Measurements from ENCODE around the gene YEATS4. TPM values are rescaled to one million over a fixed set of nuclear protein-coding genes. Genes with fewer than 3 reads are reported as not detected.

Gene YEATS4
- total RNA-seq, 1 experiment from 2014 or later: 37.8 TPM

DNA sequence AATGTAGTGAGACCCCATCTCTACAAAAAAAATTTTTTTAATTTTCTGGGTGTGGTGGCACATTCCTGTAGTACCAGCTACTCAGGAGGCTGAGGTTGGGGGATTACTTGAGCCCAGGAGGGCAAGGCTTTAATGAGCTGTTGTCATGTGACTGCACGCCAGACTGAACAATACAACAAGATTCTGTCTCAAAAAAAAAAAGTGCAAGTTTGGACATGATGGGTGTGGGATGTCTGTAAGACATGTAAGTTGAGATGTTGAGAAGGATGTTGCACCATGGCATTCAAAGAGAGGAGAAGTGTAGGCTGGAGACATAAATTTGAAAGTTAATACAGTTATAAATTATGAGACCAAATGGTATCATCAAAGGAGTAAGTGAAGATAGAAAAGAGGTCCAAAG lies 23.5 kb downstream of the YEATS4 start:
- in situ Hi-C loops (cut with HindIII; ENCODE audit: low sequenced_read_pairs): no loop called here

GRCh38 chr12:69385038-69385437 lies 25.5 kb downstream of the YEATS4 start:
- DNase-seq (ENCODE audit: low spot score): no peak
- in situ Hi-C loops (cut with HindIII; ENCODE audit: low sequenced_read_pairs): no loop called here

More for the DNA sequence above, 23.5 kb downstream of the YEATS4 start:
- DNase-seq (ENCODE audit: low spot score): no peak

DNA sequence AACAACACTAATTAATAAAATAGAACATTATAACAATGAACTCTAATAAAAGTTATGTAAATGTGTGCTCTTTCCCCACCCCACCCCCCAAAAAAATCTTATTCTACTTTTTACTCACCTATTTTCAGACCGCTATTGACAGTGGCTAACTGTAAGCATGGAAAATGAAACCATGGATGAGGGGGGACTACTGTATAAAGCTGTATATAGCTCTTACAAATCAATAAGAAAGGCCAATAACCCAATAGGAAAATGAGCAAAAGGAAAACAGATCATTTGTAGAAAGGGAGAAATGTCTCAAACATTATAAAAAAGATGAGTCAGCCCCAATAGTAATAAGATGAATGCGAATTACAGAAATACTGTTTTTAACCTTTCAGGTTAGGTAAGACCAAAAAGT lies 27.4 kb downstream of the YEATS4 start:
- in situ Hi-C loops (cut with HindIII; ENCODE audit: low sequenced_read_pairs): no loop called here
- no peak for DNase-seq (ENCODE audit: low spot score)

- peak; percentile 55 for DNase-seq (ENCODE audit: low spot score)
- in situ Hi-C loops (cut with HindIII; ENCODE audit: low sequenced_read_pairs): no loop called here
Observed at GRCh38 chr12:69388371-69388770, 28.8 kb downstream of the YEATS4 start.

GRCh38 chr12:69389831-69390230 lies 30.3 kb downstream of the YEATS4 start:
- DNase-seq (ENCODE audit: low spot score): no peak
- in situ Hi-C loops (cut with HindIII; ENCODE audit: low sequenced_read_pairs): no loop called here

DNA sequence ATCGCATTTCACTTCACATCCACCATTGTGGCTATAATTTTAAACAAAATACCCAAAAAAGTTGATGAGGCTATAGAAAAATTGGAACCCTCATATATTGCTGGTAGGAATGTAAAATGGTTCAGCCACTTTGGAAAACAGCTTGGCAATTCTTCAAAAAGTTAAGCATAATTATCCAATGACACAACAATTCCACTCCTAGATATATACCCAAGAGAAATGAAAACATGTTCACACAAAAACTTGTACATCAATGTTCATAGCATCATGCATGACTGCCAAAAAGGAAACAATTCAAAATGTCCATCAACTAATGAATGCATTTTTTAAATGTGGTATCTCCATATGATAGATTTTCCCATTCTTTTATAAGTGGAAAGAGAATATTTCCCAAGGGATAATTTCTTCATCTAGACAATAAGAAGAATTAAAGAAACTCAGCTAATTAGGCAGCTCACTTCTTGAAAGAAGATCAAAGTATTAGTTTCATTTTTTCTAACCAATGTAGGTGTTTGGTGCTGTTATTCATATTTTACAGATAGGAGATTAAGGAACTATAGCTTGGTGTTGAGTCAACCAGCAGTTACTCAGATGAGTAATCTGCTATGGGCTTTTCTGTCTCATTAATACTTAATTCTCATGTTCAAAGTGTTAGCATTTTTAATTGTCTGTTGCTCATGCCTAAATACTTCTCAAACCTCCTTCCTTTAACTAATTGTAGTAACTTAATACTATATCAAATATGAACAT lies 32.8 kb downstream of the YEATS4 start:
- in situ Hi-C loops (cut with HindIII; ENCODE audit: low sequenced_read_pairs): no loop called here
- DNase-seq (ENCODE audit: low spot score): no peak

DNA sequence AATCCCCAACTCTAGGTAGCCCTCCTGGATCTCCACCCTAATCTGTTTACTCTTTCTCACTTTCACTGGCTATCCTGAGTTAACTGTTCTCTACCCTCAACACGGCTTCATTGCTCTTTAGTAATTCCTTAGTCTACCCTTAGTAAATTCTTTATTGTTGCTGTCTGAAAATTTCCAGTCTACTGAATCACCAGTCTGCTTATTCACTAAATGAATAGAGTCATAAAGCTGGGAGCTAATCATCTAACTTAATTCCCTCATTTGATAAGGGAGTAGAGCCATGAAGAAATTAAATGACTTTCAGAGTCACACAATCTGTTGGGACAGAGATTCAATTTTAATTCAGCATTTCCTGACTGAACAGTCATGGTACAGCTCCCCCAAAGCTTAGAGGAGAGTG lies 36.5 kb downstream of the YEATS4 start:
- DNase-seq (ENCODE audit: low spot score): no peak
- in situ Hi-C loops (cut with HindIII; ENCODE audit: low sequenced_read_pairs): no loop called here

GRCh38 chr12:69396963-69397362 lies 37.4 kb downstream of the YEATS4 start:
- no peak for DNase-seq (ENCODE audit: low spot score)
- in situ Hi-C loops (cut with HindIII; ENCODE audit: low sequenced_read_pairs): no loop called here

GRCh38 chr12:69397978-69398377 lies 38.4 kb downstream of the YEATS4 start:
- in situ Hi-C loops (cut with HindIII; ENCODE audit: low sequenced_read_pairs): no loop called here
- DNase-seq (ENCODE audit: low spot score): no peak

- DNase-seq (ENCODE audit: low spot score): no peak
- in situ Hi-C loops (cut with HindIII; ENCODE audit: low sequenced_read_pairs): no loop called here
Observed at GRCh38 chr12:69401940-69402339, 42.4 kb downstream of the YEATS4 start.

DNA sequence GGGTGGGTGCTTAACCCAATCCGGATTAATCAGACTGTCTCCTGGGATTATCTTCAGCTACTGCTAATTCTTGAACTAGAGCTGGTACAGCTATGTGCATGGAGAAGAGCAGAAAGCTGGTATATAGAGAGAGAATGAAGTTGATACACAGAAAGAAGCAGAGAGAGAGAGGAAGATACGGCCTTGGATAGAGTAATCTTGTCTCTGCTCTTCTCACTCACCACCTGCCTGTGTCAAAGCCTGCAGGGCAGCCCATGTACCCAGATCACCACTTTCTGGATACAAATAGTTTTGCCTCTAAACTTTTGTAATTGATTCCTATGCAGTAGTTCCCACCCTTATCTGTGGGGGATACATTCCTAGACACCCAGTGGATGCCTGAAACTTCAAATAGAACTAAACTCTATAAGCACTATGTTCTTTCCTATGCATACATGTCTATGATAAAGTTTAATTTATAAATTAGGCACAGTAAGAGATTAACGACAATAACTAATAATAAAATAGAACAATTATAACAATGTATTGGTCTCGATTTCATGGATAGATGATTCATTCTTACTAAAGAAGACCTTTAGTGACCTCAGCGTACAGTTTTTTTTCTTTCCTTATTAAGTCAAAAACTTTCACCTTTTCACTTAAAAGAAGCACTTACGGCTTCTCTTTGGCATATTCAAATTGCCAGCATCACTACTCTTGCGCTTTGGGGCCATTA lies 45.5 kb downstream of the YEATS4 start:
- no peak for DNase-seq (ENCODE audit: low spot score)
- in situ Hi-C loops (cut with HindIII; ENCODE audit: low sequenced_read_pairs): no loop called here

- in situ Hi-C loops (cut with HindIII; ENCODE audit: low sequenced_read_pairs): no loop called here
- DNase-seq (ENCODE audit: low spot score): no peak
Observed at GRCh38 chr12:69405566-69405865, 46.0 kb downstream of the YEATS4 start.

DNA sequence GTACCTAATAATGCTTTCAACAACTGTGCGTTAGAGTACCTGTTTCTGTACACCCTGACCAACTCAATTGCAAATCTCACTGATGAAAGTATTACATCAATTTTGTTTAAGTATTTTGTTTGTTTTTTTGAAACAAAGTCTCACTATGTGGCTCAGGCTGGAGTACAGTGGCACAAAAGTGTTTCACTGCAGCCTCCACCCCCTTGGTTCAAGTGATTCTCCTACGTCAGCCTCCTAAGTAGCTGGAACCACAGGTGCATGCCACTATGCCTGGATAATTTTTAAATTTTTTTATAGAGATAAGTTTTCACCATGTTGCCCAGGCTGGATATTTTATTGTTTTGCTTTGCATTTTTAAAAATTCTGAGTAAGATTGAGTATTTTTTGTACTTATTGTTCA lies 46.7 kb downstream of the YEATS4 start:
- in situ Hi-C loops (cut with HindIII; ENCODE audit: low sequenced_read_pairs): no loop called here

DNA sequence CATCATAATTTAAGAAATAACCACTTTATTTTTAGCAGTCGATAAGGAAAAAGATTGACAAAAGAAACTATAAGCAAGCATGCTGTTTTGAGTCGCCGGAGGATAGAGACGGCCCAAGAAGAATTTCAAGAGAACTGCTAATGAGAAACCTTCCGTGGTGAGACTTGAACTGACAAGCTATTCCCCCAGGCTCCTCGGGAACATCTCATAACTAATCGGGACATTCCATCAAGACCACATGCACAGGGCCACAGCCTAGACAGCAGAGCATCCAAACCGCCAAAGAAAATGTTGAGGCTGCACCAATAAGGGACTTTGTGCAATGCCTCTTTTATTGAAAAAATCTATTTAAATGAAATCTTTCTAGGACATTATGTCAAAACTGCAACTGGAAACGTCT lies 51.0 kb downstream of the YEATS4 start:
- DNase-seq (ENCODE audit: low spot score): no peak
- in situ Hi-C loops (cut with HindIII; ENCODE audit: low sequenced_read_pairs): no loop called here

More for the DNA sequence above, 46.7 kb downstream of the YEATS4 start:
- DNase-seq (ENCODE audit: low spot score): no peak

GRCh38 chr12:69412655-69413054 lies 53.1 kb downstream of the YEATS4 start:
- in situ Hi-C loops (cut with HindIII; ENCODE audit: low sequenced_read_pairs): no loop called here
- no peak for DNase-seq (ENCODE audit: low spot score)

GRCh38 chr12:69415471-69416275 lies 56.1 kb downstream of the YEATS4 start:
- in situ Hi-C loops (cut with HindIII; ENCODE audit: low sequenced_read_pairs): no loop called here
- DNase-seq (ENCODE audit: low spot score): peak; percentile 73

GRCh38 chr12:69417231-69417630 lies 57.7 kb downstream of the YEATS4 start:
- in situ Hi-C loops (cut with HindIII; ENCODE audit: low sequenced_read_pairs): no loop called here

DNA sequence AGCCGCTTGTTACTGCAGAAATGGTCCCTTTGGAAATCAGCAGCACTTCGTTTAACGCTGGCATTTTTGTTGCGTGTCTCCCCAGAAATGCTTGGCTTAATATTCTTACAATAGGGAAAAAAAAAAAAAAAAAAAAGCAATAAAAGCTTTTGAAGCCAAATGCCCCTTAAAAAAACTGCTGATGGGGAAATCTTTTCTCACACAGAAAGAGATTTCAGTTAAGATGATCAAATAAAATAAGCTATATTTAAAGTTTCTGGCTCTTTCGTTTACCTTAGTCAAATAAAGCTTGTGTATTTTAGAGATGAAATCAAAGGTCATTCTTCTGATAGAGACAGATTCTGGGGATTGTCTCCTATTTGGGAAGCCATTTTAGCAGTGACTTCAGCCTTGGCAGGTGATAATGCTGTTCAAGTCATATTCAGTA lies 58.2 kb downstream of the YEATS4 start:
- DNase-seq (ENCODE audit: low spot score): no peak
- in situ Hi-C loops (cut with HindIII; ENCODE audit: low sequenced_read_pairs): no loop called here

More at GRCh38 chr12:69417231-69417630, 57.7 kb downstream of the YEATS4 start:
- no peak for DNase-seq (ENCODE audit: low spot score)

- in situ Hi-C loops (cut with HindIII; ENCODE audit: low sequenced_read_pairs): no loop called here
- no peak for DNase-seq (ENCODE audit: low spot score)
Observed at GRCh38 chr12:69419701-69420100, 60.2 kb downstream of the YEATS4 start.

DNA sequence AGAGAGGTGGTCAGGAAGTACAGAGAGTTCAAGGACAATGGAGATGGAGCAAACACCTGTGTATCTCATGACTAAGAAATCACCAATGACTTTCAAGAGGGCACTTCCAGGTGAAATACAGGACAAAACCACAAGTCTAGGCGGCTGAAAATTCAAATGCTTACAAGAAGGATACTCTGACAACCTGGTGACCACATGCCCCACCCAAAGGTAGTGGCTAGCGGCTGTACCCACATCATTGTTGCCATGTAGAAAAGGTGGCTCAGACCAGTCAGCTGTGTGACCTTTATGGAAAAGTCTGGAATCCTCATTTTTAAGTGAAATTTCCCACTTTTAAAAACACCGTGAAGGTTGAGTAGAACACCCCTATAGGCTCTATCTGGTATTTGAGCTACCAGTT lies 62.0 kb downstream of the YEATS4 start:
- in situ Hi-C loops (cut with HindIII; ENCODE audit: low sequenced_read_pairs): no loop called here

More for the DNA sequence above, 62.0 kb downstream of the YEATS4 start:
- DNase-seq (ENCODE audit: low spot score): no peak
